22Rv1 (cell line): ENCODE results near the gene RALGPS2.

Experiments
- ZFX ChIP-seq: fragments of 450-650 bp; IDR thresholded peaks from 2 replicates; pipeline ENCODE4 v1.6.1; 2017; ENCODE audit warnings: antibody characterized with exemption, borderline replicate concordance
- TF ChIP-seq, protein P1 (sequence below): fragments of 450-650 bp; IDR thresholded peaks from 2 replicates; pipeline ENCODE4 v1.5.1; 2017; ENCODE audit warnings: mild to moderate bottlenecking

DNA sequence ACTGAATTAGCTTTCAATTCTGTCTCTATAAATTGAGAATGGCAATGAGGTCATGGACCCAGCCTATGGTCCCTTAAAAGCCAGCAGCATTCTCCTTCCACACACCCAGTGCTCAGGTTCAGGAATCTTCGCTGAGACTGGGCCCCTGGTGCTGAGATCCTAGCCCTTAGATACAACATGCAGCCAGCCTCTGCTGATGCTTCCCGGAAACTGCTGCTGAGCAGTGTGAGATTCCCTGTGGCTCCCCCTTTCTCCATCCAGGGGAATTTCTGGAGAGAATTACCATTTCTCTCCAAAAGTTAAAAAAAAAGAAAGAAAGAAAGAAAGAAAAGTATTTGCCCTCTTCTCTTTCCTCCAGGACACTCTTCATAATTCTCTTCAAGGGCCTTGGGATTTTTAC lies 31.7 kb upstream of the RALGPS2 start:
- TF ChIP-seq, protein P1, sequence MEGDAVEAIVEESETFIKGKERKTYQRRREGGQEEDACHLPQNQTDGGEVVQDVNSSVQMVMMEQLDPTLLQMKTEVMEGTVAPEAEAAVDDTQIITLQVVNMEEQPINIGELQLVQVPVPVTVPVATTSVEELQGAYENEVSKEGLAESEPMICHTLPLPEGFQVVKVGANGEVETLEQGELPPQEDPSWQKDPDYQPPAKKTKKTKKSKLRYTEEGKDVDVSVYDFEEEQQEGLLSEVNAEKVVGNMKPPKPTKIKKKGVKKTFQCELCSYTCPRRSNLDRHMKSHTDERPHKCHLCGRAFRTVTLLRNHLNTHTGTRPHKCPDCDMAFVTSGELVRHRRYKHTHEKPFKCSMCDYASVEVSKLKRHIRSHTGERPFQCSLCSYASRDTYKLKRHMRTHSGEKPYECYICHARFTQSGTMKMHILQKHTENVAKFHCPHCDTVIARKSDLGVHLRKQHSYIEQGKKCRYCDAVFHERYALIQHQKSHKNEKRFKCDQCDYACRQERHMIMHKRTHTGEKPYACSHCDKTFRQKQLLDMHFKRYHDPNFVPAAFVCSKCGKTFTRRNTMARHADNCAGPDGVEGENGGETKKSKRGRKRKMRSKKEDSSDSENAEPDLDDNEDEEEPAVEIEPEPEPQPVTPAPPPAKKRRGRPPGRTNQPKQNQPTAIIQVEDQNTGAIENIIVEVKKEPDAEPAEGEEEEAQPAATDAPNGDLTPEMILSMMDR: no peak
- TF ChIP-seq ZFX: no peak
